ENCODE data around the gene ANHX.

- TF ChIP-seq CTCF (conservative IDR thresholded peaks at IDR 0.05 in 1 of 2, IDR thresholded peaks at IDR 0.05 in 1 of 2; ENCODE audit: extremely low read depth in 1 of 2, insufficient read depth in 1 of 2, low read depth in 1 of 2, low read length in 2 of 2) (peak; percentile 67 to 80), EZH2 (IDR thresholded peaks at IDR 0.05; ENCODE audit: borderline replicate concordance, low read length) (no peak)
These were observed 54.3 kb downstream of the ANHX start, which contains the start of gene ZNF268 for GRCh38 chr12:133181238-133181959.
